ENCODE measurements around the gene PIP5K1A.
"Not testable (repeated sequence)": the region's sequence is repeated elsewhere in the genome, so short reads cannot be mapped to it uniquely, and the experiment has no call there.

PIP5K1A gene

GRCh38 chr1:151193304-151193703 lies 5.0 kb upstream of the PIP5K1A start:
- no peak for DNase-seq (ENCODE audit: low spot score)

- no peak for DNase-seq (ENCODE audit: low spot score)
These were observed 4.5 kb upstream of the PIP5K1A start for GRCh38 chr1:151193856-151194255.

- peak; percentile 75 for DNase-seq (ENCODE audit: low spot score)
These were observed 3.3 kb upstream of the PIP5K1A start for GRCh38 chr1:151194894-151195594.

GRCh38 chr1:151196292-151196800 lies 2.0 kb upstream of the PIP5K1A start:
- DNase-seq (ENCODE audit: low spot score): peak; percentile 80

GRCh38 chr1:151197863-151198253 lies 494 bp upstream of the PIP5K1A start:
- no peak for DNase-seq (ENCODE audit: low spot score)

- no peak for DNase-seq (ENCODE audit: low spot score)
These were observed 1.7 kb downstream of the PIP5K1A start for GRCh38 chr1:151199873-151200581.

- DNase-seq (ENCODE audit: low spot score): not testable (repeated sequence)
These were observed 7.1 kb downstream of the PIP5K1A start for GRCh38 chr1:151205381-151205965.

GRCh38 chr1:151210830-151211229 lies 12.5 kb downstream of the PIP5K1A start:
- no peak for DNase-seq (ENCODE audit: low spot score)

GRCh38 chr1:151211972-151212705 lies 13.8 kb downstream of the PIP5K1A start:
- no peak for DNase-seq (ENCODE audit: low spot score)

GRCh38 chr1:151213560-151213959 lies 15.2 kb downstream of the PIP5K1A start:
- no peak for DNase-seq (ENCODE audit: low spot score)

- DNase-seq (ENCODE audit: low spot score): no peak
These were observed 23.3 kb downstream of the PIP5K1A start for GRCh38 chr1:151221616-151222015.

GRCh38 chr1:151222130-151222529 lies 23.8 kb downstream of the PIP5K1A start:
- no peak for DNase-seq (ENCODE audit: low spot score)

GRCh38 chr1:151235235-151235634 lies 36.9 kb downstream of the PIP5K1A start:
- DNase-seq (ENCODE audit: low spot score): no peak

GRCh38 chr1:151237678-151238466 lies 39.5 kb downstream of the PIP5K1A start:
- DNase-seq (ENCODE audit: low spot score): no peak

- no peak for DNase-seq (ENCODE audit: low spot score)
These were observed 40.1 kb downstream of the PIP5K1A start for GRCh38 chr1:151238467-151238739.

GRCh38 chr1:151242442-151242841 lies 44.1 kb downstream of the PIP5K1A start:
- DNase-seq (ENCODE audit: low spot score): no peak

- DNase-seq (ENCODE audit: low spot score): no peak
These were observed 45.4 kb downstream of the PIP5K1A start for GRCh38 chr1:151243683-151244216.

GRCh38 chr1:151246786-151247185 lies 48.4 kb downstream of the PIP5K1A start:
- no peak for DNase-seq (ENCODE audit: low spot score)

- DNase-seq (ENCODE audit: low spot score): peak; percentile 85
These were observed 53.5 kb downstream of the PIP5K1A start for GRCh38 chr1:151251656-151252470.
